Measurements from ENCODE around the gene PROCA1. TPM values are rescaled to one million over a fixed set of nuclear protein-coding genes. Genes with fewer than 3 reads are reported as not detected.

The PROCA1 gene
- total and polyA plus RNA-seq, 9 of the 15 experiments (the other 6 are each of a cell fraction or from before 2014, with no cell fraction given) = 0.78 to 16.2 (median 5.6) TPM

- TF ChIP-seq THAP12 (CRISPR knock-in tag; IDR thresholded peaks at IDR 0.05) (peak; percentile 96), ZNF140 (CRISPR knock-in tag; IDR thresholded peaks at IDR 0.05) (no peak), ZNF263 (CRISPR knock-in tag; IDR thresholded peaks at IDR 0.05; ENCODE audit: borderline replicate concordance) (0 out of 2 replicates have a peak, but pooled peaks have one; percentile 42), EWSR1 (IDR thresholded peaks at IDR 0.05; ENCODE audit: borderline replicate concordance, low read depth, partially characterized antibody) (no peak), BHLHE40 (IDR thresholded peaks at IDR 0.05; ENCODE audit: low read length) (peak; percentile 89), USF2 (CRISPR knock-in tag; IDR thresholded peaks at IDR 0.05) (no peak), NCOR1 (IDR thresholded peaks at IDR 0.05) (peak; percentile 52), CHD1 (IDR thresholded peaks at IDR 0.05; ENCODE audit: low read length) (peak; percentile 46), ZNF384 (IDR thresholded peaks at IDR 0.05; ENCODE audit: low read depth, low read length) (no peak), NFIC (IDR thresholded peaks at IDR 0.05) (peak; percentile 88), UBTF (IDR thresholded peaks at IDR 0.05; ENCODE audit: borderline replicate concordance in 1 of 2, low read depth in 2 of 2, low read length in 2 of 2) (0 out of 4 replicates have a peak, but pooled peaks of 1 of the 2 experiments have one; percentile 14), ZNF639 (CRISPR knock-in tag; conservative IDR thresholded peaks at IDR 0.05 in 1 of 2, IDR thresholded peaks at IDR 0.05 in 1 of 2) (peak in 1 of 2 experiments; percentile 25; a peak in 1 of 4 replicates), FIP1L1 (IDR thresholded peaks at IDR 0.05; ENCODE audit: low read depth, low read length, poor library complexity, severe bottlenecking) (peak; percentile 57), RAD21 (CRISPR knock-in tag; conservative IDR thresholded peaks at IDR 0.05 in 1 of 2, IDR thresholded peaks at IDR 0.05 in 1 of 2) (peak in 1 of 2 experiments; percentile 49; a peak in 3 of 4 replicates), E2F6 (IDR thresholded peaks at IDR 0.05; ENCODE audit: borderline replicate concordance in 1 of 2, extremely low read depth in 1 of 2, insufficient read depth in 1 of 2, insufficient read length in 1 of 2, low read depth in 1 of 2, low read length in 1 of 2, poor library complexity in 1 of 2, severe bottlenecking in 1 of 2) (peak; percentile 98 to 100), ZNF224 (CRISPR knock-in tag; IDR thresholded peaks at IDR 0.05) (no peak; the same call in 1 of the 2 replicates)
These were observed 31.8 kb upstream of the PROCA1 start, which contains the start of gene TRAF4 (continued) for GRCh38 chr17:28743243-28744103.
